HFF-Myc (cell line): ENCODE data around the gene GATAD2B.

Source experiments
- DNase-seq: peaks from one replicate; pipeline ENCODE4 v3.0.0-alpha.2; 2011; ENCODE audit warnings: low read depth; ENCODE audit errors: extremely low read depth
- H3K4me3 ChIP-seq: replicated peaks from 2 replicates; pipeline ENCODE4 v1.5.1; 2011; ENCODE audit warnings: low read depth, mild to moderate bottlenecking, control low read depth, low read length
- CTCF ChIP-seq: IDR thresholded peaks from 2 replicates; pipeline ENCODE4 v1.5.1; 2012; ENCODE audit warnings: mild to moderate bottlenecking, low read depth, low read length, control low read depth; ENCODE audit errors: missing control alignments

The GATAD2B gene

GRCh38 chr1:153922972-153923925, at the start of gene GATAD2B:
Gene GATAD2B, minus strand, starts transcription at chr1:153922972. Its CDS starts 94,625 bp downstream, at chr1:153828347.
- H3K4me3 ChIP-seq: peak within 1 kb of the TSS; percentile 89
- TF ChIP-seq CTCF: no peak
- DNase-seq: peak; percentile 100

DNA sequence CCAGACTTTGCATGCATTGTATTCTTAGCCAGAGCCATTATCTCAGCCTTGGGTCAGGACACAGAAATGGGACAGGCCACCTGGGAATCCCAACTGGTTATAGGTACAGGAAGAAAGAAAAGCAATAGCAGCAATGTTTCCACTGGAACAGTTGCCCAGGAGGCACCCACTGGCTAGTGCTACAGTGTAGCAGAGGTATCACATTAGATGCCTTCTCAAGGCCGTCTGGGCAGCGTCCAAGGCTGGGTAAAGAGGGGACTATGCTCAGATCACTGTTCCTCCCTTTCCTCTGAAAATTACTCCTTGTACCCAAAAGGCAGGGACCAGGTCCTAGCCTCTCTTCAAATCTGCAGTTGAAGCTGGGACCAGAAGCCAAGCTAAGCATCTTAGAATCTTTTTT, 47.6 kb upstream of the GATAD2B start:
- TF ChIP-seq CTCF: no peak
- H3K4me3 ChIP-seq: no peak overlapping the region
- DNase-seq: no peak

GRCh38 chr1:153968972-153969371, 46.2 kb upstream of the GATAD2B start:
- peak overlapping the region; percentile 68 for H3K4me3 ChIP-seq
- DNase-seq: no peak
- TF ChIP-seq CTCF: no peak

DNA sequence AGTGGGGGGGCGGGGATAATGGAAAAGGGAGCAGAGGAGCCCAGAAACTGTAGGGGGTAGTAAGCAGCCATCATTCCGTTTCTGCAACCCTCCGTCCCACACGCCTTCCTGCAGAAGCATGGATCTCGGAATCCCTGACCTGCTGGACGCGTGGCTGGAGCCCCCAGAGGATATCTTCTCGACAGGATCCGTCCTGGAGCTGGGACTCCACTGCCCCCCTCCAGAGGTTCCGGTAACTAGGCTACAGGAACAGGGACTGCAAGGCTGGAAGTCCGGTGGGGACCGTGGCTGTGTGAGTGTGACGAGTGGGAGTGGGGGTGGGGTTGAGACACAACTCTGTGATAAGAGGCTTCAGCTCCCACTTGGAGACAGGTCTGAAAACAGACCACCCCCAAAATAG, 45.6 kb upstream of the GATAD2B start:
- no peak for DNase-seq
- peak overlapping the region; percentile 68 for H3K4me3 ChIP-seq
- no peak for TF ChIP-seq CTCF

- peak overlapping the region; percentile 68 for H3K4me3 ChIP-seq
- no peak for DNase-seq
- TF ChIP-seq CTCF: no peak
Measured at GRCh38 chr1:153968000-153968363, 45.2 kb upstream of the GATAD2B start.

- peak within 1 kb of the TSS; percentile 68 for H3K4me3 ChIP-seq
- peak; percentile 95 for DNase-seq
- peak; percentile 34 for TF ChIP-seq CTCF
Measured at GRCh38 chr1:153967107-153967999, 44.6 kb upstream of the GATAD2B start, which contains the start of gene CREB3L4. Gene CREB3L4, plus strand, starts transcription at chr1:153967902. Its CDS starts 624 bp downstream, at chr1:153968526.
